SK-N-MC (cell line): Measurements from ENCODE around the gene RNF34.

Experiments used
- EZH2 ChIP-seq: fragments of 200-600 bp; sonication (generic); IDR thresholded peaks from one replicate; pipeline ENCODE4 v1.6.1; 2017; ENCODE audit warnings: antibody characterized with exemption
- FOXP2 ChIP-seq: optimal IDR thresholded peaks from 2 replicates; pipeline ENCODE3; 2011; ENCODE audit warnings: mild to moderate bottlenecking, moderate library complexity; ENCODE audit not compliant: insufficient read depth; ENCODE audit errors: extremely low read length, control extremely low read depth
- POLR2AphosphoS5 ChIP-seq: IDR thresholded peaks from 2 replicates; pipeline ENCODE4 v1.6.1; 2012; ENCODE audit warnings: mild to moderate bottlenecking, low read depth, low read length, borderline replicate concordance

- no peak for TF ChIP-seq POLR2AphosphoS5
- no peak for TF ChIP-seq EZH2
- TF ChIP-seq FOXP2, result no peak
Measured at GRCh38 chr12:121442028-121442948, 42.4 kb downstream of the RNF34 start.
